Measurements from ENCODE around the gene NHS. TPM values are rescaled to one million over a fixed set of nuclear protein-coding genes. Genes with fewer than 3 reads are reported as not detected.
A peak's percentile ranks its signal among the peaks of the same experiment; 100 is the strongest.

The NHS gene
- total RNA-seq, 1 experiment from 2014 or later, result 0.51 TPM

DNA sequence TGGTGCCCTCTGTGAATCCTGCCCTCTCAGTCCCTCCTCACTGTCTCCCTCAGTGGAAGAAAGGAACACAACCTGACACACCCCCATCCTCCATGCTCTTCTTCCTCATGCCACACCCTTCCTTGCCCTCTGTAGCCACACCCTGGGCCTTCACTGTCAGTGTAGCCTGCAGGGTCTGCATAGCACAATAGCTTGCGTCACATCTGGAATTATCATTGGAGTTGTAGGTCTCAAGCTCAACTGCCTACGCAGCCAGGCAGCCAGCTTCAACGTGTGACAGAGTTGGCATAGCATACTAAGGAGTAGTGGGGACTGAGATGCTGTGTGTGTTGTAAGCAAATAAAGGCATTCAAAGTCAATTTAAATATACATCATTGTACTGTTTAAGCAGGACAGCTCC, 248.8 kb downstream of the NHS start:
- H3K9me3 ChIP-seq (replicated peaks), result peaks cover 4% of the 10 kb centered on the region
- no peak overlapping the region for H3K27ac ChIP-seq
- no peaks in the 10 kb centered on the region for H3K27me3 ChIP-seq
- H3K4me3 ChIP-seq, result no peak overlapping the region
- H3K4me1 ChIP-seq, result peaks cover 41% of the 10 kb centered on the region
- DNase-seq, result no peak
- H3K36me3 ChIP-seq, result no peaks in the 10 kb centered on the region

DNA sequence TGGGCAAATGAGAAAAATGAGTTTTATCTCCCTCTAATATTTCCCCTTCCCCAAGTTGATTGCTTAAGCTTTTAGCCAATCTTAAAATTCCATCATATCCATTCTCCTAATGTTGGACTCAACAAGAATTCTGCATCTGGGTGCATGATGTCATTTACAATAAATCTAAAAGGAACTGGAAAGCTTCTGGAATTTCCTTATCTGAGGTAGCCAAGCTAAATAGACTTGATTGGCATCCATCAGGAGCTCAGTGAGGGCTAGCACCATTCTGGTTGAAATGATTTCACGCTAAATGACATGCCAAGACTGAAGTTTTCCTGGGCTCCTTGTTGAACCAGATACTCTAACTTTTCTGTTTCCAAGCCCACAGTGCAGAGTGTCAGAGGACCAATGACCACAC, 252.0 kb downstream of the NHS start:
- DNase-seq, result no peak
- H3K4me3 ChIP-seq, result no peak overlapping the region
- no peaks in the 10 kb centered on the region for H3K9me3 ChIP-seq (replicated peaks)
- peaks cover 13% of the 10 kb centered on the region for H3K4me1 ChIP-seq
- H3K27me3 ChIP-seq, result no peaks in the 10 kb centered on the region
- H3K27ac ChIP-seq, result no peak overlapping the region
- H3K36me3 ChIP-seq, result no peaks in the 10 kb centered on the region

DNA sequence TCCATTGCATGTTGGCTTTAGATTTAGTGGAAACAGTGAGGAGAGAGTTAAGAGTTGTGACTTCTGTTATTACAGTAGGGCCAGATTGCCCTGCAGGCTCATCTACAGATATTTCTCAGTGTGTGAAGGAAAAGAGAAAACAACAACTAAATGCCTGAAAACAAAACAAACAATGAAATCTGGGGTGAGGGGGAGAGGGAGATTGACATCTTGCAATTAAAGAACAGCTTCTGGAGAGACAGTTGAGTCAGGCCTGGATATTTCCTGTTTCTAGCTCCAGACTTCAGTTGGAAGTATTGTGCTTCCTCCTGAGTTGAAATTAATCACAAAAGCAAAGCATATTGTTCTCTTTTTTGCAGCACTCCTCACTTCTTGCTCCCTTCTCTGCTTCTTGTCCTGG, 254.0 kb downstream of the NHS start:
- H3K4me1 ChIP-seq, result peaks cover 10% of the 10 kb centered on the region; the same call in 1 of the 2 replicates
- no peak for DNase-seq
- H3K27ac ChIP-seq, result no peak overlapping the region
- no peaks in the 10 kb centered on the region for H3K36me3 ChIP-seq
- H3K27me3 ChIP-seq, result no peaks in the 10 kb centered on the region
- H3K9me3 ChIP-seq (replicated peaks), result no peaks in the 10 kb centered on the region
- H3K4me3 ChIP-seq, result no peak overlapping the region

DNA sequence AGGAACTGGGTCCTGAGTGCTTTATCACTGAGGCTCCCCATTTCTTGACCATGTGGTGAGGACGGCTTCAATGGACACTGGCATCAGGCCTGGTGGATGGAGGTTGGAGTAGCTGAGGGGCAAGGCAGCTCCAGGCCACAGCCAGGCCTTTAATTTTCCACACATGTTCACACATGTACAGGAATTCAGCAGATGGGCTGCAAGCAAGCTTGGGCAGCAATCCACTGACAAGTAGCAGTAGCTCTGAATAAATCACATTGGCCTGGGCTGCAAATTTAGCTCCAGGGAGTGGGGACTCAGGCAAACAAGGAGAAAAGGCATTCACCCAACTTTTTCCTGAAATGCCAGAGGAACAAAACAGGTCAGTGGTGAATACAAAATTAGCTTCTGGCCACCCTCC, 254.5 kb downstream of the NHS start:
- H3K4me1 ChIP-seq, result peaks cover 10% of the 10 kb centered on the region; the same call in 1 of the 2 replicates
- H3K27ac ChIP-seq, result no peak overlapping the region
- no peak for DNase-seq
- no peaks in the 10 kb centered on the region for H3K27me3 ChIP-seq
- no peak overlapping the region for H3K4me3 ChIP-seq
- H3K9me3 ChIP-seq (replicated peaks), result no peaks in the 10 kb centered on the region
- H3K36me3 ChIP-seq, result no peaks in the 10 kb centered on the region

DNA sequence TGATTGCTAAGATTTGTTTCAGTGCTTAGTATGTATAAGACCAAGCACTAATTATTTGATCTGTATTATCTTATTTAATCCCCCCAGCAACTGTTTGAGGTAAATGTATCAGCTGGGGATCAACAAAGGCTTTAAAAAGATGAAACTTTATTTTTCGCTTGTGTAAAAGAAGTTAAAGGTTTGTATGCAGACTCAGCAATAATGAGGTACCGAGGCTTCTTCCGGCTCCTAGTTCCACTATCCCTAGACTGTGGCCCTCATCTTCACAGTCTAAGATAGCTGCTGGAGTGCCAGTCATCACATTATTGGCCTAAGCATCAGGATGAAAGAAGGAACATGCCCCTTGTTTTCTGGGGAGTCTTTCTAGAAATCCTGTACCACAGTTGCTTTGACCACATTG, 256.6 kb downstream of the NHS start:
- Histone ChIP-seq H3K27ac (no peak overlapping the region), H3K4me3 (no peak overlapping the region), H3K9me3 (replicated peaks) (no peaks in the 10 kb centered on the region), H3K4me1 (peaks cover 17% of the 10 kb centered on the region), H3K36me3 (no peaks in the 10 kb centered on the region), H3K27me3 (no peaks in the 10 kb centered on the region)
- no peak for DNase-seq

DNA sequence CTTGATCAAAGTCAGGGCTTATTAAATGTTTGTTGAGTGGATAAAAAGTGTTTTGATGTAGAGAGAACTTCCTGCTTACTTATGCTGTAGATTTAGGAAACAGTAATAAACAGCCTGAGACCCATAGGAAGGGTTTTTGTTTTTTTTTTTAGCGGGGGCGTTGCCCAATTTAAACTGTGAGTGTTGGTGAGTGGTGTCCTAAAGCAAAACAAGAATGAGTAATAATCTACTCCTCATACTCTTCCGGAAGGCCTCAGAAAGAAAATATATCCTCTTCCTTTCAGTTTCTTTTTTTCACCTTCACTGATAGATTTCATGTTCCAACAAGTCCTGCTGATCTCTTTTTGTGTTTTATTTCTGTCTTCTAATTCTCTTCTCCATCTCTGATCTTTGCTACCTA, 257.9 kb downstream of the NHS start:
- peaks cover 17% of the 10 kb centered on the region for H3K4me1 ChIP-seq
- H3K9me3 ChIP-seq (replicated peaks), result no peaks in the 10 kb centered on the region
- no peaks in the 10 kb centered on the region for H3K27me3 ChIP-seq
- no peak for DNase-seq
- H3K4me3 ChIP-seq, result no peak overlapping the region
- H3K27ac ChIP-seq, result no peak overlapping the region
- no peaks in the 10 kb centered on the region for H3K36me3 ChIP-seq

DNA sequence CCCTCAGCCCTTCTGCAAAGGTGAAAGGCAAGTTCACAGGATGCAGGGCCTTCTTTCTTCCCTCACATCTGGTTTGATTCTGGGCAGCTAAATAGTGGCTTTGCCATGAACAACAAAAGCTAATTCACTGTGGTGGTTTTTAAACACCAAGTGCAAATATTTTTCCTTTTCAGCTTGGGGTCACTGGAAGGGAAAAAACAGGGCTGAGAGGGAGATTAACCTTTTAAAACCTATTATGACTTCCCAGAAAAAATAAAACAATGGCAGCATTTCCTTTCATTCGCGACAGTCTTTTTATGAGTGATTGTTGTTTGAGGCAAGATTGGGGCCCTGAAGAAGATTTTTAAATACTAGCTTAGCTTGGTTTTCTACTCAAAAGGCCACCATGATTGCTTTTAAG, 258.5 kb downstream of the NHS start:
- no peaks in the 10 kb centered on the region for H3K36me3 ChIP-seq
- peaks cover 17% of the 10 kb centered on the region for H3K4me1 ChIP-seq
- no peaks in the 10 kb centered on the region for H3K27me3 ChIP-seq
- H3K27ac ChIP-seq, result no peak overlapping the region
- no peak overlapping the region for H3K4me3 ChIP-seq
- no peaks in the 10 kb centered on the region for H3K9me3 ChIP-seq (replicated peaks)
- DNase-seq, result no peak

DNA sequence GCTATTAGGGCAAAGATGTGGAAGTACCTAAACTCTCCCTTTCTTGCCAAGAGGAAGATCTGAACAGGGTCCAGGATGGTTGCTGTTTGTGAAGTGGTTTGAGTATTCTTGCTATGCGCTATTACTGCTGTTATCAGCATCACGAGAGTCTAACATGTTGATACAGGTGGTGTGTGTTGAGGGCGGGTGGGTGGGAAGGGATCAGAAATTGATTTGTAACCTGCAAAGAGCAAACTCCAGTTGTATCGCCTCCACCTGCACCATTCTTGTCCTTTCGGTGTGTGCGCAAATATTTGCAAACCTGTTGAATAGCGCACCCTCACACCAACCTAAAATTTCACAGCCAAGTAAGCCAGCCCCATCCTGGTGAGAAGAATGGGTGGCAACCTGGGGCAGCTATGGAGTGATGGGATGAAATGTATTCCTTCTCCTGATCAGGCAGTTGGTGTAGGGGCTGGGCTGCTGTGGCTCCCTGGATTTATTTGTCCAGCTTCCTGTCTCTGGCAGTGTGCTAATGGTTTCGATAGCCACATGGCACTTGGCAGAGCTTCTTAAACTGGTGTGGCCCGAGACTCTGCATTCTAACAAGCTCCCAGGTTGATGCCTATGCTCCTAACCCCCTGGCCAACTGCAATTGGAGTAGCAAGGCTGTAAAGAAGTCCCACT, 259.7 kb downstream of the NHS start:
- Histone ChIP-seq H3K27me3 (no peaks in the 10 kb centered on the region), H3K27ac (peak overlapping the region; percentile 15; the same call in 1 of the 2 replicates), H3K36me3 (no peaks in the 10 kb centered on the region), H3K4me1 (peaks cover 17% of the 10 kb centered on the region), H3K4me3 (peak overlapping the region; percentile 42), H3K9me3 (replicated peaks) (no peaks in the 10 kb centered on the region)
- no peak for DNase-seq

DNA sequence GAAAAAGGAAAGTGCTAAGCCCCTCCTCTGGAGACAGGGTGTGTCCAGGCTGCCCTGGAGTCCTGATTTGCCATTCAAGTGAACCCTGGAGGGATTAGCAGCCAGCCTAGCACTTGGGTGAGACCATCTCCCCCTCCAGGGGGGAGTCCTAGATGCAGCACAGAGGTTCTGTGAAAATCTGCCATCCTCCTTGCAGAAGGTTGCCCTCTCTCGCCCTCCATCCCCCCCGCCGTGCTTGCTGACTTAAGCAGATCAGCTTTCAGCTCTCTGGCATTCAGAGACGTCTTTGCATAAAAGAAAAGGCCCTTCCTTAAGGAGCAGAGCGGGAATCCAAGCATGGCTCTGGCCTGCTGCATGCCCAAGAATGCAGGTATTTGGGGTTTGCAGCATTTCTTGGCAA, 260.2 kb downstream of the NHS start:
- no peaks in the 10 kb centered on the region for H3K9me3 ChIP-seq (replicated peaks)
- no peaks in the 10 kb centered on the region for H3K27me3 ChIP-seq
- peaks cover 17% of the 10 kb centered on the region for H3K4me1 ChIP-seq
- no peaks in the 10 kb centered on the region for H3K36me3 ChIP-seq
- peak overlapping the region; percentile 42 for H3K4me3 ChIP-seq
- peak overlapping the region; percentile 15; the same call in 1 of the 2 replicates for H3K27ac ChIP-seq
- peak; percentile 85 to 86 for DNase-seq

DNA sequence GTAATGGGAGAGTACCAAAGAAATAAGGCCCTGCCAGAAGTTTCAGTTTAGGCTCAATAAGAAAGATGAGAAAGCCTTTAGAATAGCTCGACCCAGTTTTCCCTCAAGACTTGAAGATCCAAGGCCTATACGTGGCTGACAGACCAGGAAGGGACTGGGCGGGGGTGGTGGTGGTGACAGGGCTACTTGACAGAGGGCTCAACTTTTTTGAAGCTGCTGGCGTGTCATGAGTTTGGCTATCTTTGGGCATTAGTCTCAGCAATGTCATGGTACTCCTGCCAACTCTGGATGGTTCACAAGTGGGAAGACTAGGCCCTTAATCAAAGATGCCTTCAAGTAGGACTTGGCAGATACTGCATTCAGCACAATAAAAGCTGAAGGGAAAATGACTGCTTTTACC, 262.2 kb downstream of the NHS start:
- Histone ChIP-seq H3K4me3 (no peak overlapping the region), H3K27me3 (no peaks in the 10 kb centered on the region), H3K27ac (no peak overlapping the region), H3K4me1 (peaks cover 17% of the 10 kb centered on the region), H3K9me3 (replicated peaks) (no peaks in the 10 kb centered on the region), H3K36me3 (no peaks in the 10 kb centered on the region)
- DNase-seq, result no peak

DNA sequence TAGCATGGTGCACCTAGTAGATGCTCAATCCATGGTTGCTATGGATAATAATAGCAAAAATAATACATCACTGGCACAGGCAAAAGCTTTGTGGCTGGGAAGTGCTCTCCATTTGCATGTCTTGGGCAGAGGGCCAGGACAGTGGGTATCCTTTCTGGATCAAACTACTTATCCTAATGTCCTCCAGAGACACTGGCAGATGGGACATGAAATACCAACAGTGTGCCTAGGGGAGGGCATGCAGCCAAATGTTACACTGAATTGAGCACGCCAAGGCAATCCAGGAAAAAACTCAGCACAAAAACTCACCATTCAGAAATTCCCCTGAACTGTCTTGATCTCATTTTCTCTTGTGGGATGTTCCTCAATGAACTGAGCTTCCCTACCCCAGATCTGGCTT, 263.7 kb downstream of the NHS start:
- peaks cover 18% of the 10 kb centered on the region for H3K4me1 ChIP-seq
- no peaks in the 10 kb centered on the region for H3K27me3 ChIP-seq
- H3K27ac ChIP-seq, result no peak overlapping the region
- no peaks in the 10 kb centered on the region for H3K36me3 ChIP-seq
- H3K9me3 ChIP-seq (replicated peaks), result no peaks in the 10 kb centered on the region
- H3K4me3 ChIP-seq, result no peak overlapping the region
- DNase-seq, result no peak

DNA sequence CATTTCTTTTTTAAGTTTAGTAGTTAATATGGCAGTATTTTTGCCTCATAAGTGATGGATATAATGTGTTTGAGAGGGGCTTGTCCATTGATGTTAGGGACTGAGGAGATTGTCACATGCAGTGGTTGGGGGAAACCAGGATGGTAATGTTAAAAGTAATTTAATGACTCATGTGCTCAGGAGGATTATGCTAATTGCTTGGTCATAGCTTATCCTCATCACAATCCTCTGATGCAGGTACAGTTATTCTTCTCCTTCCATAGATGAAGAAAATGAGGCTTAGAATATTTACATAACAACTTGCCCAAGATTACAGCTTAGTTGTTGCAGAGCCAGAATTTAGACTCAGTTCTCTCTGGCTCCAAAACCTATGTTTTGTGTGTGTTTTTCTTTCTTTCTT, 267.9 kb downstream of the NHS start:
- Histone ChIP-seq H3K27me3 (no peaks in the 10 kb centered on the region), H3K27ac (no peak overlapping the region), H3K4me1 (peaks cover 12% of the 10 kb centered on the region), H3K36me3 (no peaks in the 10 kb centered on the region), H3K4me3 (no peak overlapping the region), H3K9me3 (replicated peaks) (no peaks in the 10 kb centered on the region)
- DNase-seq, result no peak

DNA sequence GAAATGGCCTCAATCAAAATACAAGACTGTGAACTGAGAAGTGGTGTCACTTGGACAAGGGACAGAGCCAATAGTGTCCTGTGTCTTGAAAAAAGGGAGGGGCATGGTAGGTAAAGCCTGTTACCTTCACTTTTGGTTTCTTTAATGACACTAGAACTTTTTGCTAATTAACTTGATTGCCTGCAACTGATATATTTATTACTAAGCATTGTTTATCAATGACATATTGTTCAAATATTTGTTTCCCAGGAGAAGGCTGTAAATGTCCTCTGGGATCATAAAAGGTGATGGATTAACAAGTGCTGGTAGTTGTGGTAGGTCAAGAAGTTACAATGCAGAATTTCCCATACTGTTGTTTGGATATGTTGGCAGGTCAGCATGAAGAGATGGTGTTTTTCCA, 268.5 kb downstream of the NHS start:
- Histone ChIP-seq H3K4me3 (no peak overlapping the region), H3K36me3 (no peaks in the 10 kb centered on the region), H3K27ac (no peak overlapping the region), H3K9me3 (replicated peaks) (no peaks in the 10 kb centered on the region), H3K27me3 (no peaks in the 10 kb centered on the region), H3K4me1 (peaks cover 12% of the 10 kb centered on the region)
- no peak for DNase-seq

DNA sequence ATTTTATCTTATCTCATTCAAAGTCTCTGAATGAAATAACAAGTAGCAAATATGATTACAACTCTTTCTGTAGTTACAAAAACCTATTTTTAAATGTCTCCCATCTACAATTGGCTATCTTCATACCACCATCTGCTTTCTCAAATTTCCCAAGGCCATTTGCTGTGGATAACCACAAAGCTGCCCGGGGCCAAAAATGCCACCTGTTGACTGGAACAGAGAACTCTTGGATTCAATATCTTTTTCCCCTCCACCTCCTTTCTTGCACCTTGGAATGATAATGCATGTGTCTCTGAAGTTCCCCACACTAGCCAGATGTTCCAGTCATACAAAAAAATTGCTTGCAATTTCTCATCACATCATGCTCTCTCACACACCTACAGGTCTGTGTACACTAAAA, 269.0 kb downstream of the NHS start:
- no peaks in the 10 kb centered on the region for H3K36me3 ChIP-seq
- peaks cover 12% of the 10 kb centered on the region for H3K4me1 ChIP-seq
- no peak overlapping the region for H3K27ac ChIP-seq
- no peaks in the 10 kb centered on the region for H3K9me3 ChIP-seq (replicated peaks)
- H3K4me3 ChIP-seq, result no peak overlapping the region
- DNase-seq, result peak; percentile 65 to 80
- no peaks in the 10 kb centered on the region for H3K27me3 ChIP-seq

DNA sequence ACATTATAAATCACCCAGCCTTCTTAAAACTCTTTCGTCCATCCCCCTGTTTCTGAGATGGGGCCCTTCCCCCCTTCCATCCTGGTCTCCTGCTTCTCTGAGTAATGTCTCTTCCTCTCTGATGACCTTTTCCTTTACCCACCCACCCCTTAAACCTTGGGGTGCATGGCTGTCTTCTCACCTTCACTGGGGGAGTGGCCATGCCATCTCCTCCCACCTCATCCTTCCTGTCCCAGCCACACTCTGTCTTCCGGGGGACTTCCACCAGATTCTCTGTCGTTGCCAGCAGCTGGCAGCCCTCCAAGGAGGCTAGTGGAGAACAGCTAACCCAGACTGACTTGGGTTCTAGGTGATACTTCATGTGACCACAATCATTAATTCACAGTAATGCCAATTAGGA, 279.1 kb downstream of the NHS start:
- H3K9me3 ChIP-seq (replicated peaks), result no peaks in the 10 kb centered on the region

More for the DNA sequence above, 279.1 kb downstream of the NHS start:
- no peaks in the 10 kb centered on the region for H3K27me3 ChIP-seq
- no peaks in the 10 kb centered on the region for H3K4me1 ChIP-seq
- H3K27ac ChIP-seq, result no peak overlapping the region
- H3K4me3 ChIP-seq, result no peak overlapping the region
- no peaks in the 10 kb centered on the region for H3K36me3 ChIP-seq
- no peak for DNase-seq

Measured in SJCRH30 (cell line).